Effector memory CD8-positive, alpha-beta T cell (primary cell): ENCODE measurements around the gene ZDHHC20.
A peak's percentile ranks its signal among the peaks of the same experiment; 100 is the strongest.
"Not testable (repeated sequence)": the region's sequence is repeated elsewhere in the genome, so short reads cannot be mapped to it uniquely, and the experiment has no call there.

Source experiments
- ATAC-seq: fragments of 150-1000 bp; cut with Tn5 transposase; replicated peaks from 2 replicates; pipeline ENCODE4 v1.10.0; 2021; ENCODE audit warnings: mild to moderate bottlenecking, moderate library complexity
- DNase-seq, 3 experiments: peaks; one replicate each; pipeline ENCODE4 v3.0.0; 2021
- H3K27ac Mint-ChIP-seq, 2 donors: one replicate each; pipeline ENCODE4 v1.8.0; 2022; ENCODE audit warnings: mild to moderate bottlenecking in 2 of 2, mixed read lengths in 2 of 2, moderate library complexity in 2 of 2
- H3K27me3 Mint-ChIP-seq, 2 donors: one replicate each; pipeline ENCODE4 v1.8.0; 2022; ENCODE audit warnings: mixed read lengths in 2 of 2
- H3K36me3 Mint-ChIP-seq: one replicate; pipeline ENCODE4 v1.8.0; 2022; ENCODE audit warnings: mild to moderate bottlenecking, moderate library complexity, mixed read lengths; ENCODE audit not compliant: insufficient read depth
- H3K4me1 Mint-ChIP-seq, 2 donors: one replicate each; pipeline ENCODE4 v1.8.0; 2022; ENCODE audit warnings: low read depth in 2 of 2, mixed read lengths in 2 of 2
- H3K4me3 Mint-ChIP-seq, 2 donors: one replicate each; pipeline ENCODE4 v1.8.0; 2022; ENCODE audit warnings: mild to moderate bottlenecking in 2 of 2, mixed read lengths in 2 of 2, moderate library complexity in 2 of 2
- H3K9me3 Mint-ChIP-seq, 2 donors: one replicate each; pipeline ENCODE4 v1.8.0; 2022; ENCODE audit warnings: mixed read lengths in 2 of 2

ZDHHC20 gene

DNA sequence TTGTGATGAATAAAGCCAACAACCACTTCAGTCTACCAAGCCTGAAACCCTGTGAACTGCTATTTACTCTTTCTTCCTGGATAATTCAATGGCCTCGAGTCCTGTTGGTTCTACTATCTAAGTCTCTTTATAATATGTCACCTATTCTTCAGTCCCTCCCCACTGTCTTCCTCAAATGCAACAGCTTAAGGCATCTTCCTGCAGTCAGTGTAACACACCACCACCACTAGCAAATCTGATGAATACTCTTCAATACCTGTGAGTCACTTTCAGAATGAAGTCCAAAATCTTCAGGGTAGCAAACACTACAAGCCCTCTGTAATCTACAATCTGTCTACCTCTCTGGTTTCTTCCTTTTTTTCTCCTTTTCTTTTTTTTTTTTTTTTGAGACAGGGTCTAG lies 32.9 kb downstream of the ZDHHC20 start:
- Mint-ChIP-seq H3K27me3 (no peaks in the 10 kb centered on the region), H3K4me3 (no peak overlapping the region), H3K4me1 (peaks cover 17 to 37% of the 10 kb centered on the region in 2 donors), H3K36me3 (no peaks in the 10 kb centered on the region), H3K27ac (peak overlapping the region in 1 of 2 donors; percentile 49), H3K9me3 (peaks cover 0 to 6% of the 10 kb centered on the region in 2 donors)
- DNase-seq (no peak), ATAC-seq (peak; percentile 24)

DNA sequence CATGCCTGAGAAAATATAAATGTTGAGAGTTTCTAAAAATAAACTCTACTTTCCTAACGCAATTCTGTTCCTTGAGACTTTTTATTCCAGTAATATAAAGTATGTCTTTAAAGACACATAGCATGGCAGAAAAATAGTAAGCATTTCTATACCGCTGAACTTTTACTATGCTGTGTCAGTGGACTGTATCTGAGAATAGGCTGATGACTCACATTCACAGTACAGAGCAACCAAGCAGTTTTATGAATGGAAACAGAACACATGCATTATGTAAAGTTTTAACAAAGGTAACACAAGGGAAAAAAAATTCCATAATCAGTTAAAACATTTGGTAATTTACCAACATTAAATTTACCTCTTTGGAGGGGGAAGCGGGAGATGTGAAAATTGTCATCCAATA lies 38.4 kb downstream of the ZDHHC20 start:
- H3K36me3 Mint-ChIP-seq = peaks cover 34% of the 10 kb centered on the region
- H3K27ac Mint-ChIP-seq = peak overlapping the region in 1 of 2 donors; percentile 76
- DNase-seq (no peak), ATAC-seq (no peak)
- no peak overlapping the region for H3K4me3 Mint-ChIP-seq
- no peaks in the 10 kb centered on the region for H3K9me3 Mint-ChIP-seq
- peaks cover 8 to 13% of the 10 kb centered on the region in 2 donors for H3K4me1 Mint-ChIP-seq
- no peaks in the 10 kb centered on the region for H3K27me3 Mint-ChIP-seq

DNA sequence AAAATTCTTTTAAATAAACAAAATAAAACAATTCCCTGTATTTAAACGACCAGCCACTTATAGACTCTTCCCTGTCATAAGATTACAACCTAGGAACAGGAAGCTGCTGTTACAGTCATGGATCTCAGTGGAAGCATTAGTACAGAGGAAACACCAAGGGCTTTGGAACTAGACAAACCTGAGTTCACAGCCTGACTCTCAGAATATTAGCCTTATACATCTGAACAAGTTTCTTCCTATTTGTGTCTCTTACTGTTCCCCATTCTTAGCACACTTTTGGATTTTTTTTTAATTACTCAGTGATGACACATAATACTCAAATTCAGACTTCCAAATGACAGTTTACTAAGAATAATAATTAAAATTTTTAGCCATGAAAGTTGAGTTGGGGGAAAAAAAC lies 46.1 kb downstream of the ZDHHC20 start:
- no peak overlapping the region for H3K27ac Mint-ChIP-seq
- H3K36me3 Mint-ChIP-seq = peaks cover 60% of the 10 kb centered on the region
- H3K4me3 Mint-ChIP-seq = no peak overlapping the region
- DNase-seq = no peak
- ATAC-seq = no peak
- no peaks in the 10 kb centered on the region for H3K9me3 Mint-ChIP-seq
- no peaks in the 10 kb centered on the region for H3K4me1 Mint-ChIP-seq
- H3K27me3 Mint-ChIP-seq = no peaks in the 10 kb centered on the region

DNA sequence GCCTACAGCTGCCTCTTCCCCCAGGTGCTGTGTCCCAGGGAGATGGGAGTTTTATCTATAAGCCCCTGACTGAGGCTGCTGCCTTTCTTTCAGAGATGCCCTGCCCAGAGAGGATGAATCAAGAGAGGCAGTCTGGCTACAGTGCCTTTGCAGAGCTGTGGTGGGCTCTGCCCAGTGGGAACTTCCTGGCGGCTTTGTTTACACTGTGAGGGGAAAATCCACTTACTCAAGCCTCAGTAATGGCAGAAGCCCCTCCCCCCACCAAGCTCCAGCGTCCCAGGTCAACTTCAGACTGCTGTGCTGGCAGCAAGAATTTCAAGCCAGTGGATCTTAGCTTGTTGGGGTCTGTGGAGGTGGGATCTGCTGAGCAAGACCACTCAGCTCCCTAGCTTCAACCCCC lies 48.6 kb downstream of the ZDHHC20 start:
- not testable (repeated sequence) for DNase-seq, H3K27me3 Mint-ChIP-seq, H3K4me1 Mint-ChIP-seq, ATAC-seq, H3K4me3 Mint-ChIP-seq, H3K9me3 Mint-ChIP-seq
- H3K36me3 Mint-ChIP-seq = peaks cover 42% of the 10 kb centered on the region
- H3K27ac Mint-ChIP-seq = peak overlapping the region in 1 of 2 donors; percentile 20

DNA sequence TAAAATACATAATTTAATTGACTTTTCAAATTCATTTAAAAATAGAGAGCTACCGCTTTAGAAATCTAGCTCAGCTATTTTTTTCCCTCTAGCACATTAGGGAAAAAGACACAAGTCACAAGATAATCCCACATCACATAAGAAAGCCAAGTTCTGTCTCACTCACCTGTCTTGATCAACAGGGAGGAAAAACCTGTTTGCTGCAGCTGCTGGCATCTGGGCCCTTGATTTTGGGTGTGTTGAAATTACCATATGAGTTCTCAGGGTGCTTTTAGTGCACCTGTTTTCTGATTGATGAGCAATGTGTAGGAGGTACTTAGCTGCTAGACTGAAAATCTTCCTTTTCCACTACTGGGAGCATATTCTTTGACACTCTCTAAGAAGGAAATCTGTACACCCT lies 53.8 kb downstream of the ZDHHC20 start:
- Mint-ChIP-seq H3K27ac (no peak overlapping the region), H3K4me3 (no peak overlapping the region), H3K4me1 (peaks cover under 1 to 4% of the 10 kb centered on the region in 2 donors), H3K9me3 (no peaks in the 10 kb centered on the region), H3K36me3 (peaks cover 29% of the 10 kb centered on the region), H3K27me3 (no peaks in the 10 kb centered on the region)
- ATAC-seq = no peak
- no peak for DNase-seq

DNA sequence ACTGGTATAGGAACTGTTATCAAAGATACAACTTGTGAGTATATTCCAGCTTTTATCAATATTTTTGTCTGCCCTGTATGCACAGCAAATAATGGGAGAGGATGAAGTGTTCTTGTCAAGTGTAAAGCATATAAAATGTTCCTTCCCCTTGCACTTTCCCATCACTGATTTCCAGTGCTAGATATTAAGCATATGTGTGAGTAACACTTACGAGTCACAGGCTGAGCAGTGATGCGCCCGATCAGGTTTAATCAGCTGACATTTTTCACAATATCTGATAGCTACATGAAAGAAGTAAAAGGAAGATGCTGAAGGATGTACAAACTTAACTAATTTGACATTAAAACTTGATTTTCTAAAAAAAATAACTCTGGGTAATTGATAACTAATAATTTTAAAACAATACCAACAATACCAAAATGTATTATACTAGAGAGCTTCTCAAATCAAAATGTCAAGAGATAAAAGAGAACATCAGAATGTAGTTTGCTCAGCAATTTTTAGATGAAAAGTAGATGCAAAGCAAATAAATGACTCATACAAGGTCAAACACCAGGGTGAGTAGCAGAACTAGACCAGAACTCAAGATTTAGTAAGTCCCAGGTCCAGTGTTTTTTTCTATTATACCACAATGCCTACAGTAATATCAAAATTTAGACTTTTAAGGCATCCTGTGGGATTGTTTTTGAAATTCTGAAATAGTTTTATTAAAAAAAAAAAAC lies 56.4 kb downstream of the ZDHHC20 start:
- Mint-ChIP-seq H3K27ac (peak overlapping the region in 1 of 2 donors; percentile 26), H3K9me3 (no peaks in the 10 kb centered on the region), H3K27me3 (no peaks in the 10 kb centered on the region), H3K4me1 (peaks cover 6 to 10% of the 10 kb centered on the region in 2 donors), H3K36me3 (peaks cover 34% of the 10 kb centered on the region), H3K4me3 (no peak overlapping the region)
- no peak for ATAC-seq
- DNase-seq = no peak

DNA sequence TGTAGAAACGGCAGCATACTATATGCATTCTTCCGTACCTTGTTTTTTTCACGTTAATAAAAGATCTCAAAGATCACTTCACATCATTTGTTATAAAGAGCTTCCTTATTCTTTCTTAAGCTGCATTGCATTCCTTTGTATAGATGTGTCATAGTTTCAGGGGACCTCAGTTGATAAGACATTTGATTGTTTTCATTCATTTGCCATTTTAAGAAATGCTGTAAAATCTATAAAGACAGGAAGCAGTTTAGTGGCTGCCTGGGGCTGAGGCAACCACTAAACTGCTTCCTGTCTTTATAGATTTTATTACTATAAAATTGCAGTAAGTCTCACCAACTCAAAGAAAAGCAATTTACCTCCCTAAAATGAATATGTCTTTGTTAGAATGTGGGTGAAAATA lies 59.4 kb downstream of the ZDHHC20 start:
- Mint-ChIP-seq H3K9me3 (no peaks in the 10 kb centered on the region), H3K36me3 (peaks cover 54% of the 10 kb centered on the region), H3K4me3 (no peak overlapping the region), H3K27ac (peak overlapping the region in 1 of 2 donors; percentile 65), H3K27me3 (no peaks in the 10 kb centered on the region), H3K4me1 (peaks cover 18 to 19% of the 10 kb centered on the region in 2 donors)
- ATAC-seq (peak; percentile 43), DNase-seq (no peak)

DNA sequence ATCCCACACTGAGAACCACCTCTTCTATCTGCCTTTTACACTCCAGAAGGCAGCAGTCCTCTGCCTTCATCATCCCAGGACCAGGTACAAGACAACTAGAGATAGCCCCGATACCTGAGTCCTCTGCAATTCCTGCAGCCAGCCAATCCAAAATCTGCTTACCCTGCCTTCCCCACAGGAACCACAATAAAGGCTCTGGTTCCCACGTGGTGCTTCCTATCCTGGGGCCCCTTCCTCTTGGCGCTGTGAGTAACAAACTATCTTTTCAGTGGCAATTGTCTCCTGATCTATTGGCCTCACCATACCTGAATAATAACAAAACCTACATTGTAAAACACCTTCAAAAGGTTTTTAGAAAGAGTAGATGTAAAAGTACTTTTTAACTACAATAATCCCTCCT lies 63.1 kb downstream of the ZDHHC20 start:
- ATAC-seq (peak; percentile 14), DNase-seq (no peak)
- Mint-ChIP-seq H3K4me1 (peaks cover 15 to 18% of the 10 kb centered on the region in 2 donors), H3K9me3 (no peaks in the 10 kb centered on the region), H3K27me3 (no peaks in the 10 kb centered on the region), H3K4me3 (peak overlapping the region; percentile 6 to 41), H3K36me3 (peaks cover 63% of the 10 kb centered on the region), H3K27ac (peak overlapping the region; percentile 81 to 94)

DNA sequence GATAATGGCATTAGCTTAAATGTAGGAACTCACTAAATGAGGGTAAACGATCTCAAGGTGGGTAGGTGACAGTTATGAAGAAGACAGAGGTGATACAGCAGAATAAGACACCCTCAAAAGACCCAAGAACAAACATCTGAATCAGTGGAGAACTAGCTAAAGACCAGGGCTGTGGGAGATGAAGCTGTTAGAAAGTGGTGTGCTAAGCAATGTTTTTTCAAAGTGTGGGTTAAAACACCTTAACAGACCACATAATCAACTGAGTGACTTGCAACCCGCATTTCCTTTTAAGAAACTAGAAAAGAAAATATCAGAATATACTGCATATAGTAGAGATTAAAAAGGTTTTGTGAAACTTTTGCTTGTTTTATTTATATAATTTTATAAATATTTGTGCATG lies 70.0 kb downstream of the ZDHHC20 start:
- Mint-ChIP-seq H3K27me3 (no peaks in the 10 kb centered on the region), H3K36me3 (peaks cover 67% of the 10 kb centered on the region), H3K9me3 (no peaks in the 10 kb centered on the region), H3K4me3 (no peak overlapping the region), H3K4me1 (peaks cover 0 to 25% of the 10 kb centered on the region in 2 donors), H3K27ac (peak overlapping the region in 1 of 2 donors; percentile 62)
- no peak for DNase-seq
- ATAC-seq = peak; percentile 58

DNA sequence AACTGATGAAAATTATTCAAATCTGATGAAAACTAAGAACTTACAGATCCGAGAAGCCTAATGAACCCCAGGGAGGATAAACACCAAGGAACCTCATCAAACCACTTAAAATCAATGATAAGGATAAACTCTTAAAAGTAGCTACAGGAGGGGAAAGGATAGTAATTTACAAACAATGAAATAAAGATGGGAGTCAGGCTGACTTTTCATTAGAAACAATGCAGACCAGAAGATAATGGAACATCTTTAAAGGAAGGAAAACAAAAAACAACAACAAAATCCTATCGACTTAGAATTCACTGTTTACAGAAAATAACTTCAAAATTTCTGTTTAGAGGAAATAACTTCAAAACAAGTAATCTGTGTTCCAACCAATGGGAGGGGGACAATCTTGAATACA lies 73.4 kb downstream of the ZDHHC20 start:
- peak overlapping the region in 1 of 2 donors; percentile 45 for H3K27ac Mint-ChIP-seq
- H3K27me3 Mint-ChIP-seq = no peaks in the 10 kb centered on the region
- H3K4me3 Mint-ChIP-seq = no peak overlapping the region
- DNase-seq = no peak
- no peaks in the 10 kb centered on the region for H3K9me3 Mint-ChIP-seq
- H3K36me3 Mint-ChIP-seq = peaks cover 71% of the 10 kb centered on the region
- H3K4me1 Mint-ChIP-seq = peaks cover 0 to 25% of the 10 kb centered on the region in 2 donors
- no peak for ATAC-seq

DNA sequence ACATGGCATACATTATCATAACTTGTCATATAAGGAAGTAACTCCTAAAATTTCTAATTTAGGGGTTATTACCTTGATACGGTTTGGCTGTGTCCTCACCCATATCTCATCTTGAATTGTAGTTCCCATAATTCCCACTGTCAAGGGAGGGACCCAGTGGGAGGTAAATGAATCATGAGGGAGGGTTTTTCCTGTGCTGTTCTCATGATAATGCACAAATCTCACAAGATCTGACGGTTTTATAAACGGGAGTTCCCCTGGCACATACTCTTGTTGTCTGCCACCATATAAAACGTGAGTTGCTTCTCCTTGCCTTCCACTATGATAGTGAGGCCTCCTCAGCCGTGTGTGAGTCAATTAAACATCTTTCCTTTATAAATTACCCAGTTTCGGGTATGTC lies 76.0 kb downstream of the ZDHHC20 start:
- Mint-ChIP-seq H3K36me3 (peaks cover 84% of the 10 kb centered on the region), H3K4me3 (no peak overlapping the region), H3K27ac (peak overlapping the region in 1 of 2 donors; percentile 55), H3K4me1 (peaks cover 0 to 10% of the 10 kb centered on the region in 2 donors), H3K9me3 (no peaks in the 10 kb centered on the region), H3K27me3 (no peaks in the 10 kb centered on the region)
- DNase-seq = no peak
- no peak for ATAC-seq

DNA sequence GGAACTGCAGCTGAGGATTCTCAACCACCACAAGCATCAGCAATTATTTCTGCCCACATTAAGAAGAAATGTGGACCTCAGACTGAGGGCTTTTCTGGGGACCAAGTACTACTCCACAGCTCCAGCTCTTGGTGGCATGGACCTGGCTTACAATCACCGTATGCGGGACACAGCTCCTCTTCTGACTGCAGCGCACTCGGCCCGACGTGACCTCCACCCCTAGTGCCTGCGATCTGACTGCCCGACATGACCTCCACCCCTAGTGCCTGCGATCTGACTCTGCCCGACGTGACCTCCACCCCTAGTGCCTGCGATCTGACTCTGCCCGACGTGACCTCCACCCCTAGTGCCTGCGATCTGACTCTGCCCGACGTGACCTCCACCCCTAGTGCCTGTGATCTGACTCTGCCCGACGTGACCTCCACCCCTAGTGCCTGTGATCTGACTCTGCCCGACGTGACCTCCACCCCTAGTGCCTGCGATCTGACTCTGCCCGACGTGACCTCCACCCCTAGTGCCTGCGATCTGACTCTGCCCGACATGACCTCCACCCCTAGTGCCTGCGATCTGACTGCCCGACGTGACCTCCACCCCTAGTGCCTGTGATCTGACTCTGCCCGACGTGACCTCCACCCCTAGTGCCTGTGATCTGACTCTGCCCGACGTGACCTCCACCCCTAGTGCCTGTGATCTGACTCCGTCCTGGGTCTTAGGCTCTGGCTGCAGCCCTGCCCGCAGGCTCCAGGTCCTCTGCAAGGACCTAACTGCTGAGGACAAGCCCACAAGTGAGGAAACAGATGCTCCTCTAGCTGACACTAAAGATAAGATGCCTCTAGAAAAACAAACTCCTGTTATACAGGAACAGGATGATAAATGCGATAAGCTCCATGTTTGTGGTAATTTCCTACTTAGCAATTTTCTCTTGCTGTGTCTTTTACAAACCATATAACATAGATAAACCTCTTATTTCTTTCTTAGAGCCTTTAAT lies 81.8 kb downstream of the ZDHHC20 start:
- DNase-seq, H3K4me3 Mint-ChIP-seq, H3K27me3 Mint-ChIP-seq, H3K4me1 Mint-ChIP-seq, ATAC-seq, H3K9me3 Mint-ChIP-seq: not testable (repeated sequence)
- Mint-ChIP-seq H3K36me3 (peaks cover 73% of the 10 kb centered on the region), H3K27ac (peak overlapping the region in 1 of 2 donors; percentile 31)

DNA sequence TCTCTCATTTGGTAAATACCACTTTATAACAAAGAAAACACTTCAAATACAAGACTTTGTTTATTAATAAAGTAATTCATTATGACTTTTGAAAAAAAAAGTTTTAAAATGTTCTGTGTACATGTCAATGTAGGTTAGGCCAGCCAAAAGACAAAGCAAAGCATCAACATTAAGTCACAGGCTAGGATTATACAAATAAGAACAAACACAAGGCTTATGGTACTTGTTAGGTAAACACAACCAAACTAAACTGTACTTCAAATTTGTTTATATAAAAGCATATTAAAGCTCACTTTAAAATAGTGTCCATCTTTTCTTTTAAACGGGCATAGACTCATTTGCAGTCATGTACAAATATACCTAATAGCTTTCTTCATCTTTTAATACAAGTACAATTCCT lies 86.6 kb downstream of the ZDHHC20 start:
- H3K9me3 Mint-ChIP-seq = no peaks in the 10 kb centered on the region
- H3K27me3 Mint-ChIP-seq = no peaks in the 10 kb centered on the region
- no peak overlapping the region for H3K27ac Mint-ChIP-seq
- DNase-seq (no peak), ATAC-seq (no peak)
- H3K4me3 Mint-ChIP-seq = no peak overlapping the region
- no peaks in the 10 kb centered on the region for H3K4me1 Mint-ChIP-seq
- H3K36me3 Mint-ChIP-seq = peaks cover 28% of the 10 kb centered on the region
